Activated CD4-positive, CD25-positive, alpha-beta regulatory T cell treated with anti-CD3 and anti-CD28 coated beads, Interleukin-2, amount 50 U/mL, for 72 hours (primary cell): ENCODE data around the gene OR13A1.
"Not testable (repeated sequence)": the region's sequence is repeated elsewhere in the genome, so short reads cannot be mapped to it uniquely, and the experiment has no call there.

ENCODE experiments used
- DNase-seq: peaks from one replicate; pipeline ENCODE4 v3.0.0; 2021

The OR13A1 gene

GRCh38 chr10:45315508-45315907 lies at the start of gene OR13A1:
Gene OR13A1, minus strand, starts transcription at chr10:45315608. Its CDS starts 11,186 bp downstream, at chr10:45304422.
- DNase-seq = no peak

- DNase-seq = not testable (repeated sequence)
These were observed 46.8 kb upstream of the OR13A1 start for GRCh38 chr10:45361983-45362799.

GRCh38 chr10:45358961-45359360 lies 43.6 kb upstream of the OR13A1 start:
- DNase-seq = not testable (repeated sequence)

- DNase-seq = no peak
These were observed 40.1 kb upstream of the OR13A1 start for GRCh38 chr10:45355494-45355893.

- no peak for DNase-seq
These were observed 38.9 kb upstream of the OR13A1 start for GRCh38 chr10:45354261-45354660.

- no peak for DNase-seq
These were observed 37.8 kb upstream of the OR13A1 start for GRCh38 chr10:45353186-45353585.

- DNase-seq = not testable (repeated sequence)
These were observed 32.9 kb upstream of the OR13A1 start for GRCh38 chr10:45348196-45348765.

- DNase-seq = not testable (repeated sequence)
These were observed 32.1 kb upstream of the OR13A1 start for GRCh38 chr10:45347464-45347863.

GRCh38 chr10:45346652-45347335 lies 31.4 kb upstream of the OR13A1 start:
- DNase-seq = not testable (repeated sequence)

GRCh38 chr10:45340420-45340819 lies 25.0 kb upstream of the OR13A1 start:
- DNase-seq = not testable (repeated sequence)

- no peak for DNase-seq
These were observed 24.5 kb upstream of the OR13A1 start for GRCh38 chr10:45339894-45340293.

- not testable (repeated sequence) for DNase-seq
These were observed 16.4 kb upstream of the OR13A1 start for GRCh38 chr10:45331824-45332223.

GRCh38 chr10:45326864-45327263 lies 11.5 kb upstream of the OR13A1 start:
- not testable (repeated sequence) for DNase-seq

- DNase-seq = no peak
These were observed 9.7 kb upstream of the OR13A1 start for GRCh38 chr10:45325116-45325515.

GRCh38 chr10:45319702-45320101 lies 4.3 kb upstream of the OR13A1 start:
- no peak for DNase-seq

- no peak for DNase-seq
These were observed 2.0 kb downstream of the OR13A1 start for GRCh38 chr10:45313264-45313873.

- no peak for DNase-seq
These were observed 6.7 kb downstream of the OR13A1 start for GRCh38 chr10:45308707-45309106.

GRCh38 chr10:45302573-45302972 lies 12.8 kb downstream of the OR13A1 start:
- DNase-seq = no peak

GRCh38 chr10:45298341-45298955 lies 17.0 kb downstream of the OR13A1 start:
- not testable (repeated sequence) for DNase-seq

- DNase-seq = no peak
These were observed 20.7 kb downstream of the OR13A1 start for GRCh38 chr10:45294681-45295080.

- no peak for DNase-seq
These were observed 28.4 kb downstream of the OR13A1 start for GRCh38 chr10:45286980-45287379.

- no peak for DNase-seq
These were observed 33.3 kb downstream of the OR13A1 start for GRCh38 chr10:45282061-45282460.
